ENCODE measurements around the gene PRKCZ. TPM values are rescaled to one million over a fixed set of nuclear protein-coding genes. Genes with fewer than 3 reads are reported as not detected.

Gene PRKCZ
- total and polyA plus RNA-seq, 4 donors: 4.8 to 9.9 (median 8.4) TPM

GRCh38 chr1:2045468-2046173 lies 4.6 kb upstream of the PRKCZ start:
- Histone ChIP-seq H3K4me1 (ENCODE audit: control insufficient read depth in 4 of 4, insufficient read depth in 4 of 4, low read length in 3 of 4) (peaks cover 11 to 52% (median 41%) of the 10 kb centered on the region in 4 donors), H3K27me3 (ENCODE audit: control insufficient read depth in 4 of 4, insufficient read depth in 4 of 4, low read length in 3 of 4) (no peaks in the 10 kb centered on the region), H3K9me3 (ENCODE audit: control insufficient read depth in 4 of 4, low read length in 3 of 4) (no peaks in the 10 kb centered on the region), H3K27ac (ENCODE audit: low read depth in 1 of 2, low read length in 2 of 2) (no peak overlapping the region), H3K9ac (ENCODE audit: low read depth in 1 of 2, low read length in 2 of 2) (no peak overlapping the region), H3K4me3 (ENCODE audit: low read depth in 1 of 3, low read length in 3 of 3) (no peak overlapping the region), H3K36me3 (ENCODE audit: control insufficient read depth in 4 of 4, insufficient read depth in 3 of 4, low read depth in 1 of 4, low read length in 3 of 4) (no peaks in the 10 kb centered on the region)
- DNase-seq (ENCODE audit: low spot score): no peak
- 65% methylated on average over 15 of the region's 15 CpGs for WGBS
- no peak for TF ChIP-seq NR2F2 (IDR thresholded peaks at IDR 0.05)
- no peak for TF ChIP-seq YY1 (IDR thresholded peaks at IDR 0.05)
- TF ChIP-seq FOXA1 (IDR thresholded peaks at IDR 0.05): no peak
- TF ChIP-seq GABPA (IDR thresholded peaks at IDR 0.05 in 1 of 2, conservative IDR thresholded peaks at IDR 0.05 in 1 of 2): no peak

- Histone ChIP-seq H3K9ac (ENCODE audit: low read depth in 1 of 2, low read length in 2 of 2) (no peak overlapping the region), H3K27ac (ENCODE audit: low read depth in 1 of 2, low read length in 2 of 2) (no peak overlapping the region), H3K4me1 (ENCODE audit: control insufficient read depth in 4 of 4, insufficient read depth in 4 of 4, low read length in 3 of 4) (peaks cover 11 to 57% (median 42%) of the 10 kb centered on the region in 4 donors), H3K36me3 (ENCODE audit: control insufficient read depth in 4 of 4, insufficient read depth in 3 of 4, low read depth in 1 of 4, low read length in 3 of 4) (no peaks in the 10 kb centered on the region), H3K9me3 (ENCODE audit: control insufficient read depth in 4 of 4, low read length in 3 of 4) (no peaks in the 10 kb centered on the region), H3K27me3 (ENCODE audit: control insufficient read depth in 4 of 4, insufficient read depth in 4 of 4, low read length in 3 of 4) (no peaks in the 10 kb centered on the region), H3K4me3 (ENCODE audit: low read depth in 1 of 3, low read length in 3 of 3) (peak overlapping the region in 1 of 3 donors; percentile 43)
- DNase-seq (ENCODE audit: low spot score): peak; percentile 79
- TF ChIP-seq RXRA (IDR thresholded peaks at IDR 0.05) (peak in 1 of 2 donors; percentile 32), HNF4A (conservative IDR thresholded peaks at IDR 0.05) (peak in 1 of 2 donors; percentile 12), RAD21 (IDR thresholded peaks at IDR 0.05) (peak; percentile 74 to 82), CTCF (IDR thresholded peaks at IDR 0.05; ENCODE audit: low read depth, low read length, missing input control) (peak; percentile 80), FOXA2 (IDR thresholded peaks at IDR 0.05) (no peak), TAF1 (conservative IDR thresholded peaks at IDR 0.05) (no peak)
- WGBS: 31% methylated on average over 20 of the region's 20 CpGs
These were observed 3.9 kb upstream of the PRKCZ start for GRCh38 chr1:2046174-2046917.

GRCh38 chr1:2046953-2047748 lies 3.1 kb upstream of the PRKCZ start:
- Histone ChIP-seq H3K27ac (ENCODE audit: low read depth in 1 of 2, low read length in 2 of 2) (peak overlapping the region; percentile 45 to 77), H3K9me3 (ENCODE audit: control insufficient read depth in 4 of 4, low read length in 3 of 4) (no peaks in the 10 kb centered on the region), H3K4me3 (ENCODE audit: low read depth in 1 of 3, low read length in 3 of 3) (peak overlapping the region in 2 of 3 donors; percentile 6 to 43), H3K36me3 (ENCODE audit: control insufficient read depth in 4 of 4, insufficient read depth in 3 of 4, low read depth in 1 of 4, low read length in 3 of 4) (no peaks in the 10 kb centered on the region), H3K4me1 (ENCODE audit: control insufficient read depth in 4 of 4, insufficient read depth in 4 of 4, low read length in 3 of 4) (peaks cover 17 to 63% (median 45%) of the 10 kb centered on the region in 4 donors), H3K9ac (ENCODE audit: low read depth in 1 of 2, low read length in 2 of 2) (no peak overlapping the region), H3K27me3 (ENCODE audit: control insufficient read depth in 4 of 4, insufficient read depth in 4 of 4, low read length in 3 of 4) (no peaks in the 10 kb centered on the region)
- 26% methylated on average over 25 of the region's 25 CpGs for whole genome bisulfite sequencing
- DNase-seq (ENCODE audit: low spot score): peak; percentile 64
- TF ChIP-seq CTCF (IDR thresholded peaks at IDR 0.05; ENCODE audit: low read depth, low read length, missing input control): no peak
- no peak for TF ChIP-seq RAD21 (IDR thresholded peaks at IDR 0.05)
- TF ChIP-seq NR2F2 (IDR thresholded peaks at IDR 0.05): peak; percentile 71
- TF ChIP-seq RXRA (IDR thresholded peaks at IDR 0.05): peak; percentile 93 to 94
- no peak for TF ChIP-seq FOXA2 (IDR thresholded peaks at IDR 0.05)
- peak in 1 of 2 donors; percentile 37 for TF ChIP-seq GABPA (IDR thresholded peaks at IDR 0.05 in 1 of 2, conservative IDR thresholded peaks at IDR 0.05 in 1 of 2)
- peak; percentile 82 for TF ChIP-seq HNF4G (IDR thresholded peaks at IDR 0.05)
- TF ChIP-seq HNF4A (conservative IDR thresholded peaks at IDR 0.05): peak; percentile 95 to 99
- peak; percentile 70 for TF ChIP-seq YY1 (IDR thresholded peaks at IDR 0.05)
- peak; percentile 68 for TF ChIP-seq REST (IDR thresholded peaks at IDR 0.05)
- no peak for TF ChIP-seq ATF3 (IDR thresholded peaks at IDR 0.05)
- no peak for TF ChIP-seq EGR1 (IDR thresholded peaks at IDR 0.05; ENCODE audit: low read depth in 2 of 2)
- no peak for TF ChIP-seq TAF1 (conservative IDR thresholded peaks at IDR 0.05)
- peak; percentile 95 for TF ChIP-seq SP1 (IDR thresholded peaks at IDR 0.05)
